Loucy (cell line): ENCODE results near the gene ZNF616.

ENCODE experiments used
- H2AFZ ChIP-seq: fragments of 200-600 bp; sonication (generic); 2 replicates; pipeline ENCODE4 v1.6.0; 2016; ENCODE audit warnings: antibody characterized with exemption, mild to moderate bottlenecking, low read length, moderate library complexity
- H3F3A ChIP-seq: fragments of 200-600 bp; 2 replicates; pipeline ENCODE4 v1.6.0; 2016; ENCODE audit warnings: antibody characterized with exemption, low read depth, mild to moderate bottlenecking
- H3K27me3 ChIP-seq: fragments of 200-600 bp; sonication (generic); 2 replicates; pipeline ENCODE4 v1.6.1; 2014; ENCODE audit warnings: low read length, mild to moderate bottlenecking; ENCODE audit not compliant: insufficient read depth, poor library complexity, severe bottlenecking
- H3K36me3 ChIP-seq: fragments of 200-600 bp; sonication (generic); 2 replicates; pipeline ENCODE4 v1.6.1; 2016; ENCODE audit warnings: low read length; ENCODE audit not compliant: insufficient read depth
- H3K4me1 ChIP-seq: fragments of 200-600 bp; sonication (generic); 2 replicates; pipeline ENCODE4 v1.5.1; 2014; ENCODE audit warnings: low read length, mild to moderate bottlenecking; ENCODE audit not compliant: insufficient read depth, poor library complexity, severe bottlenecking
- H3K4me2 ChIP-seq: fragments of 200-600 bp; sonication (generic); 2 replicates; pipeline ENCODE4 v1.6.0; 2014; ENCODE audit warnings: antibody characterized with exemption, low read length, low read depth, mild to moderate bottlenecking; ENCODE audit not compliant: poor library complexity, severe bottlenecking
- H3K4me3 ChIP-seq: fragments of 200-600 bp; sonication (generic); 2 replicates; pipeline ENCODE4 v1.5.1; 2014; ENCODE audit warnings: low read length, mild to moderate bottlenecking, mixed read lengths; ENCODE audit not compliant: poor library complexity, severe bottlenecking
- H3K79me2 ChIP-seq: fragments of 200-600 bp; sonication (generic); 2 replicates; pipeline ENCODE4 v1.6.1; 2014; ENCODE audit warnings: low read length; ENCODE audit not compliant: insufficient read depth
- H3K9ac ChIP-seq: fragments of 200-600 bp; sonication (generic); 2 replicates; pipeline ENCODE4 v1.6.0; 2014; ENCODE audit warnings: mild to moderate bottlenecking, low read depth, low read length, moderate library complexity; ENCODE audit not compliant: poor library complexity, severe bottlenecking
- H3K9me2 ChIP-seq: fragments of 200-600 bp; sonication (generic); replicated peaks from 2 replicates; pipeline ENCODE4 v1.6.1; 2016; ENCODE audit warnings: low read depth, low read length, mixed read lengths
- H3K9me3 ChIP-seq: fragments of 200-600 bp; sonication (generic); 2 replicates; pipeline ENCODE4 v1.6.1; 2014; ENCODE audit warnings: mild to moderate bottlenecking, antibody characterized with exemption, low read length, low read depth; ENCODE audit not compliant: insufficient read depth
- H4K20me1 ChIP-seq: fragments of 200-600 bp; sonication (generic); 2 replicates; pipeline ENCODE4 v1.6.0; 2014; ENCODE audit warnings: antibody characterized with exemption, low read length, mild to moderate bottlenecking; ENCODE audit not compliant: insufficient read depth, poor library complexity, severe bottlenecking
- CTCF ChIP-seq: fragments of 200-600 bp; sonication (generic); conservative IDR thresholded peaks from 2 replicates; pipeline ENCODE4 v1.5.1; 2014; ENCODE audit warnings: mild to moderate bottlenecking, antibody characterized with exemption, low read length
- EZH2phosphoT487 ChIP-seq: fragments of 200-600 bp; IDR thresholded peaks from 2 replicates; pipeline ENCODE4 v1.6.1; 2018; ENCODE audit warnings: antibody characterized with exemption, mild to moderate bottlenecking, moderate library complexity, borderline replicate concordance

The ZNF616 gene

GRCh38 chr19:52148256-52148655, 8.5 kb upstream of the ZNF616 start:
- no peaks in the 10 kb centered on the region for H3K9me2 ChIP-seq
- H3K79me2 ChIP-seq = no peaks in the 10 kb centered on the region
- TF ChIP-seq CTCF (no peak), EZH2phosphoT487 (no peak)
- H3F3A ChIP-seq = no peaks in the 10 kb centered on the region
- H3K36me3 ChIP-seq = no peaks in the 10 kb centered on the region
- no peaks in the 10 kb centered on the region; the same call in 1 of the 2 replicates for H3K9me3 ChIP-seq
- H3K4me1 ChIP-seq = no peaks in the 10 kb centered on the region
- H3K4me3 ChIP-seq = no peak overlapping the region
- no peak overlapping the region for H3K4me2 ChIP-seq
- no peak overlapping the region for H2AFZ ChIP-seq
- no peak overlapping the region for H3K9ac ChIP-seq
- no peaks in the 10 kb centered on the region for H3K27me3 ChIP-seq
- H4K20me1 ChIP-seq = no peaks in the 10 kb centered on the region

- Histone ChIP-seq H3K27me3 (no peaks in the 10 kb centered on the region), H3K9me2 (no peaks in the 10 kb centered on the region), H3F3A (no peaks in the 10 kb centered on the region), H3K4me2 (no peak overlapping the region), H3K9ac (no peak overlapping the region), H4K20me1 (no peaks in the 10 kb centered on the region), H2AFZ (no peak overlapping the region), H3K4me3 (no peak overlapping the region), H3K4me1 (peaks cover 16% of the 10 kb centered on the region), H3K9me3 (no peaks in the 10 kb centered on the region), H3K36me3 (no peaks in the 10 kb centered on the region), H3K79me2 (peaks cover 22% of the 10 kb centered on the region)
- TF ChIP-seq CTCF (no peak), EZH2phosphoT487 (no peak)
Observed at GRCh38 chr19:52142001-52142595, 2.4 kb upstream of the ZNF616 start.

GRCh38 chr19:52141203-52141602, 1.5 kb upstream of the ZNF616 start:
- H4K20me1 ChIP-seq = no peaks in the 10 kb centered on the region
- no peaks in the 10 kb centered on the region for H3K27me3 ChIP-seq
- peaks cover 28% of the 10 kb centered on the region for H3K79me2 ChIP-seq
- no peaks in the 10 kb centered on the region for H3F3A ChIP-seq
- no peak for TF ChIP-seq EZH2phosphoT487
- no peak for TF ChIP-seq CTCF
- no peak overlapping the region for H3K9ac ChIP-seq
- H2AFZ ChIP-seq = no peak overlapping the region
- no peaks in the 10 kb centered on the region for H3K36me3 ChIP-seq
- no peak overlapping the region for H3K4me2 ChIP-seq
- H3K4me1 ChIP-seq = peaks cover 16% of the 10 kb centered on the region
- H3K4me3 ChIP-seq = no peak overlapping the region
- H3K9me2 ChIP-seq = no peaks in the 10 kb centered on the region
- no peaks in the 10 kb centered on the region for H3K9me3 ChIP-seq
